Measurements from ENCODE around the gene DCD.
A peak's percentile ranks its signal among the peaks of the same experiment; 100 is the strongest.
"Not testable (repeated sequence)": the region's sequence is repeated elsewhere in the genome, so short reads cannot be mapped to it uniquely, and the experiment has no call there.

DCD gene, protein sequence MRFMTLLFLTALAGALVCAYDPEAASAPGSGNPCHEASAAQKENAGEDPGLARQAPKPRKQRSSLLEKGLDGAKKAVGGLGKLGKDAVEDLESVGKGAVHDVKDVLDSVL
- total RNA-seq, result 0 reads per million in 2 donors

DNA sequence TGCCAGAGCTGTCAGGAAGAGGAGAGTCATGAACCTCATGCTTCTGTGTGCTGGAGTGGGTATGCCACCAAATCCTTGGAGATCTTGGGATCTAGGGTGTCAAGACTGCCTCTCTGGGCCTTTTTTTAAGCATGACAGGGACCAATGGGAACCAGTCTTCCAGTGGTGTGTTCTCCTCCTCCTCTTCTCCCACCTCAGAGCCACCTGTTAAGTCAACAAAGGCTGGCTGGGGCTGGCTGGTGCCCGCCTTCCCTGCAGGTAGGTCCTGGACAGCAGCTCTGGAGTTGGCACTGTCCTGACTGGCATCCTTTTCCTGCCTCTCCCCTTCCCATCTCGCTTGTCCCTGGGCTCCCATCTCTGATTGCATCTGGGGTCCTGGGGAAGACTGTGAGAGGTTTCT is at the start of gene DCD:
DCD (minus strand) TSS at position 101 of the 400 bp plus-strand sequence; CDS start at position 39, 62 bp downstream.
- DNase-seq, result no peak

DNA sequence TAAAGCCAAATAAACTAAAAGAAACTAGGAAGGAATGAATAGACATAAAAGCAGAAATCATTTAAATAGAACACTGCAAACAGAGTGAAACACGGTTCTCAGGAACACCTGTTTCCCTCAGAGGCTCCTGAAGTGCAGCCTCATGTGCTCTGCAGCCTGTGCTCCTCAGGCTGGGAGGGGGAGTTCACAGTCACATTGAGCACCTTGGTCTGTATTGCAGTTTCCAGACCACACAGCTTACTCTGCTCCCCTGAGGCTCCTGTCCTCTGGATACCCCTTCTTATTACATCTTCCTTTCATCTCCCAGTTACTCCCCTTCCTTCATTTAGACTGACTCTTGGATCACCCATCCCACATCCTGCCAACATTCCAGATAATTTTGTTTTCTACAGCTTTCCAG is 49.7 kb upstream of the DCD start:
- DNase-seq, result no peak

DNA sequence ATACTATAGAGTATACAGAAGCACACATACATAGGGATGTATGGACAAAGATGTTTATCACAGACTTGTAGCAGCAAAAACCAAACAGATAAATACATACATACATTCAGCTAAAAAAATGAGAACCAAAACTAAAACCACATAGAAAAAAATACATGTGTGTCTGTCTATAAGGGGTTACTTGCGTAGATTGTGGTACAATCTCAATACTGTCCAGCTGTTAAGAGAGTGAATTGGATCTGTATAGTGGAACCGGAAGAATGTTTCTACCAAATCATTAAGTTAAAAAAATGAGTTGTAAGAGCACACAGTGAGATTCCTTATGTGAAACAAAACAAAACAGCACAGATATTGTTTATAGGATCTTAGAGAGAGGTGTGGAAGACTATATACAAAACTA is 44.2 kb upstream of the DCD start:
- DNase-seq, result no peak

GRCh38 chr12:54689984-54690383 is 41.8 kb upstream of the DCD start:
- no peak for DNase-seq

DNA sequence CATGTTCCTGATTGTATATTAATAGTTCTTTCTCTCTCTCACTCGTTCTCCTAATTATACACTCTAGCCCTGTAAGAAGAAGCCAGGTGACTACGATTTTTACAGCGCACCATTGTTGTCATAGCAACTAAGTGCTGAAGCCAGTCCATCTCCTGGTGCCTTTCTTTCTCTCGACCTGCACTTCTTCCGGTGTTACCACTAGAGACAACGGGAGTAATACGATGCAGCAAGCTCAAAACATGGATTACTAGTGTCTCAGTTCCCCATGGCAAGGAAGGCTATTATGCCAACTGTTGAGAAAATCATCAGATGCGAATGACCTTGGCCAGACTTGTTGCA is 40.8 kb upstream of the DCD start:
- no peak for DNase-seq

GRCh38 chr12:54688309-54689033 is 40.3 kb upstream of the DCD start:
- DNase-seq, result no peak

DNA sequence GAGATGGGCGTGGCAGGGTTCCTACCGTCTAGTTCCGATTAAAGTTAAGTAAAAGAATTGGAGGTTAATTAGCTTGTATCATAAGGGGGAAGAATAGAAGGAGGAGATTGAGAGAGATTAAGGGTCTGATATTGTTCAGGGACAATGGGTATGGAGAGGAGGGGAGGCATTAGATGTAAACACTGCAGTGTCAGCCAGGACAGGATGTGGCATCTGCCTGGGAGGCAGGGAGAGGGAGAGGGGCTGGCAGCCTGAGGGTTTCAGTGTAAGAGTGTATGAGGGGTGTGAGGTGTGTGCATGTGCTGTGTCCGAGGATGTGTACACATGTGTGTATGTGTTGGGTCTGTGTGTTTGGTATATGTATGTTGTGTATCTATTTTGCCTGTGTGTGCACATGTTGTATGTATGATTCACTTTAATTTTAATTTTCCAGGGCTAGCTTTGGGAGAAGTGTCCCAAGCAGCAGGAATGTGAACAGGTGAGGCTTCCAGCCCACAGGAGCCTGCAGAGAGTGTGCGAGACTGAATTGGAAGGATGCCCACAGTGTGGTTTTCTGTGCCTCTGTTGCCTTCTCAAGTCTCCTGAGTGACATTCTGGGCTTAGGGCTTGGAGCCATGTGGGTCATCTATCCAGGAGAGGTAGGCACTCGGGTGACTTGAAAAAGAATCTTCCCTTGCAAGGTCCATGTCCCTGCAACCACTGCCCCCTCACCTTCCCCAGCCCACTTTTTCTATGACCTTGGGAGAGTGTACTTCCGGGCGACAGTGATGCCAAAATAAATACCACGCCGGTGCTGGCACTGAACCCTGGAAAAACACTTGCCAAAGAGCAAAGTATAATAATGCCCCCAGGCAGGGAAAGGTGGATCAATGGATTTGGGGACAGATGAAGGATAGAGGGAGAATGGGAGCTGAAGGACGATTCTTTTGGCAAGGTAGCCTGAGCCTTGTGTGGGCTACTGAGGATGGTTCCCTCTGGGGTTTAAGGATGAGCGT is 36.8 kb upstream of the DCD start:
- DNase-seq, result no peak

DNA sequence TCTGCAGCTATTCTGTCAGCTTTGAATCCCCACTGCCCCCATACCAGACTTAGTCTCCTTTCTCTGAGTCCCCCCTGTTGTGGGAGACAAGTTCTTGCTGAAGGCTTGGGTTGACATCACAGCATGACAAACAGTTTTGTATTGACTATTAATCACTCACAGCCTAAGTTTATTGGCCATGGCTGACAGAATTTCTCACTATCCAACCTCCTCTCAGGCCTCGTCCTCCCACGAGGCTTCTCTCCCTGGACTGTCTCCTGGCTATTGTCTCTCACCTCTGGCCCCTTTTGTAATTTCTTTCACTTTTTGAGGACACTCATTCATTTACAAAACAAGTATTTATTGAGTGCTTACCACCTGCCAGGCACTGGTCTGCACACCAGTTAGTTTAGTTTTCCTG is 35.2 kb upstream of the DCD start:
- no peak for DNase-seq

DNA sequence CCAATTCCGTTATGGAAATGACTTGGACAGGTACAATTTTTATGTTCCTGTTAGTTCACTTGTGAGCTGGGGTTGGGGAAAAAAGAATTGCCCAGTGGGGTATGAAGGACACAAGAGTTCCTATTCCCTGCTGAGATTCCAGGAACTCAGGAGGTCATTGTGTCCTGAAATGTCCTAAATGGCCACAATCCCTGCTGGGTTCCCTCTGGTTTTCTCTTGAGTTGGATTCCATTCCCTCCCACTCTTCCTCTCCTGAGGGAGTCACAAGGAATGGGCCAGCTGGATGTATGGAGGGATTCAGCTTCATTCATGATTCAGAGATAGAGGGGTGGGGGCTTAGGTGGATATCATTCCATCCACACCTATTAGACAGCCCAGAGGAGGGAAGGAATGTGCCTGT is 34.5 kb upstream of the DCD start:
- no peak for DNase-seq

DNA sequence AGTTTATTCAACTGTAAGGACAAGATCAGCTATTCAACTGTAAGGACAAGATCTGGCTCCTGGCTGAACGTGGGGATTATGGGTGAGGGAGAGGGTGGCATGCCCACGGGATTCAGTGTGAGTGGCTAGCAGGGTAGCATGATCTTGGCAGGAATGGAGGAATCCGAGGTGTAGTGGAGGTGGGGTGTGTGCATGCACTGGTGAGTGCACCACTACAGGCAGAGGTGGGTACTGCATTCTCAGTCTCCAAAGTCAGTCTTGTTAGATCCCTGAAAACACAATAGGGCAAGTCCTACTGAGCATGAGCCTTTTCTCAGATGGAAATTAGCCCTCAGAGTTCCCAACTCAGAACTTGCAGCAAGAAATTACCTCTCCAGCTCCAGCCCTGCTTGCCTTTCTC is 32.2 kb upstream of the DCD start:
- DNase-seq, result peak in 1 of 5 experiments; percentile 26

DNA sequence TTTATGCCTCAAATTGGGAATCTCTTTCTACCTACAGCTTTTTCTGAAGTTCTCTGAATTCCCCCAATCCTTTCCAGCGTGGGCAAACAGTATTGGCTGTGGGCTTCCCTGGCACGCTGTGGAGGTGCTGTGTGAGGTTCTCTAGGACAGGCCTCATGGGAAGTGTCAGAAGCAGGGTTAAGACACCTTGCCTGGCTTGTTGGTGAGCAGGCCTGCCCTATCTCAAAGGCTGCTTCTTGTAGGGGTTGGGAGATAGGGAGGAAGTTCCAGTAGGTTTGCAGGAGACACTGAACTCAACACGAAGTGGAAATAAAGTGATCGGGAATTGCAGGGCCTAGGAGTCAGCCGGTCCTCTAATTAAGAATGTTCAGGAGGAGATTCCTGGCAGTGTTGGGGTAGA is 30.0 kb upstream of the DCD start:
- DNase-seq, result no peak

GRCh38 chr12:54667945-54668344 is 19.8 kb upstream of the DCD start:
- no peak for DNase-seq

- DNase-seq, result no peak
Measured at GRCh38 chr12:54666008-54666407, 17.8 kb upstream of the DCD start.

DNA sequence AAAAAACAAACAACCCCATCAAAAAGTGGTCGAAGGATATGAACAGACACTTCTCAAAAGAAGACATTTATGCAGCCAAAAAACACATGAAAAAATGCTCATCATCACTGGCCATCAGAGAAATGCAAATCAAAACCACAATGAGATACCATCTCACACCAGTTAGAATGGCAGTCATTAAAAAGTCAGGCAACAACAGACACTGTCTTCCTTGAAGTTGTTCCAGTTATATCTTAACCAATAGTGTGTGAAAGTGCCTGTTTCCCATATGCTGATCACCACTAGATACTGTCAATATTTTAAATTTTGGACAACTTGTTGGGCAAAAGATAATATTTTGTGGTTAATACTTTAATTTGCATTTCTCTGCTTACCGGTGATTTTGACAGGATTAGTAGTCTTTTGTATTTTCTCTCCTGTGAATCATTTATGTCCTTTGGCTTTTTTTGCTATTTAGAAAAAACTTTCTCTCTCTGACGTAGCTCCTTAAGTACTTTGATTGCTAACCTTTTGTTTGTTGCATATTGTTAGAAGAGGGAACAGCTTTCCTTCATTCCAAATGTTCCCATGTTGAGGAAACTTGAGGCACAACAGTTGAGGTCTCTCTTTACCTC is 17.0 kb upstream of the DCD start:
- not testable (repeated sequence) for DNase-seq

DNA sequence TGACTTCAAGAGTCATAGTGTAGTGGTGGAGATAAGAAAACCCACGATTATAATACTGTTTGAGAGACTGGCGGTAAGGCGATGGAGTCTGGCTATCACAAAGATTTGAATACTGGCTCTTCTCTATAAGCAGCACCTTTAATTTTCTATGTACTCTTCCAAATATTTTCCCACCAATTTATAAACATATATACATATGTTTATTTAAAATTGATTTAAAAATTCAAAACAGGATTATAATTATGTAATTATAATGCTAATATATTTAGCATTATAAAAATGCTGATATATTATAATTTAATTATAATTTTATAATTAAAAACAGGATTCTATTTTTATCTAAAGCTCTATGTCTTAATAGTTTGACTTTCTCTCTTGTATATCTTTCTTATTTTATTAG is 15.4 kb upstream of the DCD start:
- no peak for DNase-seq

DNA sequence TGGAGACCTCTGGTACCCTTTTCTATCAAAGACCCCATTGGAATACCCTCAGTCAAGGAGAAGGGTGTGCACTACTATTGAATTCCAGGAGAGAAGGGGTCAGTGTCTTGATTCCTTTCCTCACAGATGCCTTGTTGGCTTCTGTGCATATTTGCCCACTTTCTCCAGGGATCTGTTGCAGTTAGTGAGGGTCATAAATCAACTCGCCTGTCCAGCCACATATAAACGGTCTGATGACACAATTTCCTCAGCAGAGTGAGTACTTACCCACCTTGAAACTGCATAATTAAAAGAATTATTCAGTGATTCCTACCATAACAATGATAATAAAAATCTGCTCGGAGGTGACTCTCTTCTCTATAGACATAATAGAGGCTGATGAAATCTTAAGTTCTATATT is 13.9 kb upstream of the DCD start:
- DNase-seq, result no peak

DNA sequence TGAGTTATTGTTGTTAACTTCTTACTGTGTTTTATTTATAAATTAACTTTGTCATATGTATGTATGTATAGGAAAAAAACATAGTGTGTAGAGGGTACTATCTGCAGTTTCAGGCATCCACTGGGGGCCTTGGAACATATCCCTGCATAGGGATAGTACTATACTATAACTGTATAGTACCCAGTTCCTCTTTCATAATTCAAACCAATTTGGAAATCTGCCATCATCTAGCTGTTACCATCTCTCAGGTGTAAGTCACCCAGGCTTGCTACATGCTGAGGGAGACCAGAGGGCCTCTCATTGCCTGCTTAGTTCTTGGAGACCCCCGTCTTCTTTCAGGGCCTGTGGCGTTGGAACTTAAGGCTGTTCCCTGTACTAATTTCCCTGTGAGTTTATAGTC is 12.9 kb upstream of the DCD start:
- no peak for DNase-seq

GRCh38 chr12:54660320-54660962 is 12.3 kb upstream of the DCD start:
- no peak for DNase-seq

DNA sequence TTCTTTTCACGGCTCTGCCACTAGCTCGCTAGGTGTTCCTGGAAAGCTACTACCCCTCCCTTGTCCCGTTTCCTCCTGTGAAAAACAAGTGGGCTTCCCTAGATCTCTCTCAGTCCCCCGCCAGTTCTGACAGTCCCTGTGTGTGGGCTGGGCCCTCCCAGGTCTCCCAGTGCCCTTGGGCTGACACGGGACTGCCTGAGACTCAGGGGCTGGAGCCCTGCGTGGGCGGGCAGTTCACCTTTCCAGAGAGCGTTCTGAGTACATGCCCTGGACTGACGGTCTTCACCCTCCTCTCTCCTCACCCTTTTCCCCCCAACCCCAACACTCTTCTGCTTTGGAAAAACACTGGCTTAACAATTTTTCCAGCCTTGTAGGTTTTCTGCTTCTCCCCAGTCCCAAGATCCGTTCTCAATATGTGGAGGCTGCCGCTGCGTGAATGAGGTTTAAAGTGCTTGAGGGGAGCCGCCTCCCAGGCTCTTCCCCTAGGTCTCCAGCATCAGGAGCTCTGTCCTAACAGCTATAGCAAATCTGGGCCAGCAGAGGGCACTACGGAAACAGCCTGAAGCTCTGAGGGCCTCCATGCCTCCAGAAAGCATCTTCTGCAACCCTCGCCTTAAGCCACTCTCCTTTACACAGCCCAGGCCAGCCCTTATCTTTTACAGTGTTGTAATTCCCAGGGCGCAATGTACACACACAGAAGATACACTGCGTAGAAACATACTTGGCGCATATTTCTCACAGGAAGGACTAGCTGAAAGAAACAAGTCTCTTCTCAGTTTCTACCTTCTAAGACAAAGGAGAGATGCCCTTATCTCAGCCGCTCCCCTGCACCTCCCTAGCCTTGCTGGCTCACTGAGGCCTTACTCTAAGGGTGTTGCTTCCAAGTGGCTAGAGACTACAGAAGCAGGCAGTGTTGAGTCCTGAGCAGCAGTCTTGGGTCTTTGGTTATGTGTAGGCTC is 10.4 kb upstream of the DCD start:
- peak in 3 of 5 experiments; percentile 22 to 32 (median 29) for DNase-seq

GRCh38 chr12:54657105-54657607 is 9.0 kb upstream of the DCD start:
- DNase-seq, result no peak

DNA sequence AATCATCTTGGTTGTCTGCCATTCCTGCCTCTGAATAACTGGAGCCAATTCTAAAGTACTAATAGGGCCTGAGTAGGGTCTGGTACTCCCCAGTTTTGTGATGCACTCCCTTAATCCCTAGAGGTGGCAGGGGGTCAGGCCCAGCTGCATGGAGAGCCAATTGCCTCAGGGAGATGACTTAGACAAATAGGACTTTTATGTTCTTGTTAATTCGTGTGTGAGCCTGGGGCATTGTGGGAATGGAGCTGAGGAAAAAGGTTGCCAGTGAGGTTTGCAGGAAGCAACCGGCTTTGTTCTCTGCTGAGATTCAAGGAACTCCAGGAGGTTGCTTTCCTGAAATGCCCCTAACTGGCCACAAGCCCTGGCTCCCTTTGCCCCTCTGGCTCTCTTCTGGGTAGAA is 6.8 kb upstream of the DCD start:
- DNase-seq, result no peak
